Smooth muscle cell (in vitro differentiated cells): ENCODE results near the gene ZC3H12C. TPM values are rescaled to one million over a fixed set of nuclear protein-coding genes. Genes with fewer than 3 reads are reported as not detected.

Experiments used
- DNase-seq: peaks from one replicate; lab custom pipeline; 2025; ENCODE audit not compliant: unreplicated experiment; lab: John Stamatoyannopoulos, UW
- H2AFZ ChIP-seq: fragments of 200-600 bp; sonication (generic); 2 replicates; pipeline ENCODE4 v1.6.0; 2016; ENCODE audit warnings: antibody characterized with exemption, low read depth, mild to moderate bottlenecking
- H3F3A ChIP-seq: fragments of 200-600 bp; sonication (generic); 2 replicates; pipeline ENCODE4 v1.6.0; 2017; ENCODE audit warnings: antibody characterized with exemption, low read depth
- H3K27ac ChIP-seq: fragments of 200-600 bp; sonication (generic); 2 replicates; pipeline ENCODE4 v1.5.1; 2016; ENCODE audit warnings: low read depth, mild to moderate bottlenecking
- H3K27me3 ChIP-seq: fragments of 200-600 bp; sonication (generic); 2 replicates; pipeline ENCODE4 v1.6.1; 2016; ENCODE audit warnings: low read depth, mild to moderate bottlenecking
- H3K36me3 ChIP-seq: fragments of 200-600 bp; sonication (generic); 2 replicates; pipeline ENCODE4 v1.5.1; 2016; ENCODE audit warnings: low read depth
- H3K4me1 ChIP-seq: fragments of 200-600 bp; sonication (generic); 2 replicates; pipeline ENCODE4 v1.5.1; 2016; ENCODE audit warnings: low read depth
- H3K4me2 ChIP-seq: fragments of 200-600 bp; sonication (generic); 2 replicates; pipeline ENCODE4 v1.6.0; 2016; ENCODE audit warnings: mild to moderate bottlenecking
- H3K4me3 ChIP-seq: fragments of 200-600 bp; sonication (generic); 2 replicates; pipeline ENCODE4 v1.5.1; 2016; ENCODE audit warnings: mild to moderate bottlenecking
- H3K79me2 ChIP-seq: fragments of 200-600 bp; sonication (generic); 2 replicates; pipeline ENCODE4 v1.6.0; 2016; ENCODE audit warnings: low read depth, mild to moderate bottlenecking
- H3K9ac ChIP-seq: fragments of 200-600 bp; sonication (generic); 2 replicates; pipeline ENCODE4 v1.6.0; 2016; ENCODE audit warnings: low read depth
- H3K9me3 ChIP-seq: fragments of 200-600 bp; sonication (generic); replicated peaks from 2 replicates; pipeline ENCODE4 v1.5.1; 2016; ENCODE audit warnings: low read depth
- H4K20me1 ChIP-seq: fragments of 200-600 bp; sonication (generic); 2 replicates; pipeline ENCODE4 v1.6.0; 2016; ENCODE audit warnings: low read depth
- WGBS: methylation state at CpG from one replicate; pipeline ENCODE4 v1.1.7; 2016; ENCODE audit warnings: low lambda C conversion rate; 5-methylcytosine and 5-hydroxymethylcytosine counted together
- polyA plus RNA-seq: library from polyadenylated mRNA; unstranded; fragments of >200 nt; fragmentation: Nextera tagmentation; extraction: Ambion mirVana; gene quantifications from 2 replicates; pipeline ENCODE4 v1.2.1, GENCODE V29; 2016
- total RNA-seq: library from RNA; depleted of rRNA; stranded (reverse); fragments of >200 nt; gene quantifications from 2 replicates; pipeline ENCODE4 v1.2.3, GENCODE V29; 2014
- TF ChIP-seq, protein P1 (sequence below): fragments of 200-600 bp; sonication (generic); IDR thresholded peaks from 2 replicates; pipeline ENCODE4 v1.5.1; 2017; ENCODE audit warnings: borderline replicate concordance, mild to moderate bottlenecking, antibody characterized with exemption; ENCODE audit not compliant: insufficient read depth, poor library complexity, severe bottlenecking

Gene ZC3H12C
- total and polyA plus RNA-seq, 2 experiments from 2014 or later: 1.9 to 10.6 TPM

DNA sequence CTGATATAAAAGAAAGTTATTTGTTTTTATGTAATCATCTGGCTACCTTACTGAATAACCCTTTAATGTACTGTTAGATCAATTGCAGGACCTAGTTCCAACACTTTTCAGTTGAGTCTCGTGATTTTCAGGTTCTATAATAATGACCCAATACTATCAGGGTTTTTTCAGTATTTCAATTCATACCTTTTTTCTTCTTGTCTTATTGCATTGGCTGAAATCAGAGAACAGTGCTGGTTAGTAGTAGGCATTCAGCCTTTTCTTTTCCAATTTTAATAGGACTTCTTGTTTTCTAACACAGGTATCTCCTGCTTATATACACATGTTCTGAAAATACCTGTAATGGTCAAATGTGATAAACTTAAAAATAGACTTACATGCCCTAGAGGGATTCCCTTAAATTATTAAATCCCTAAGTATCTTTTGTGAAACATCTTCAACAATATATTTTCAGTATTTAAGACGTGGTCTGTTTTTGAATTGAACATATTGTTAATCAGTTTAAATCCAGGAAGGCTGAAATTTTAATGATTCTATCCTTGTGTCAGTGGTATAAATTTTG lies 13.6 kb downstream of the ZC3H12C start:
- peaks cover 86% of the 10 kb centered on the region for H3K79me2 ChIP-seq
- WGBS: 99% methylated on average over 2 of the region's 2 CpGs

DNA sequence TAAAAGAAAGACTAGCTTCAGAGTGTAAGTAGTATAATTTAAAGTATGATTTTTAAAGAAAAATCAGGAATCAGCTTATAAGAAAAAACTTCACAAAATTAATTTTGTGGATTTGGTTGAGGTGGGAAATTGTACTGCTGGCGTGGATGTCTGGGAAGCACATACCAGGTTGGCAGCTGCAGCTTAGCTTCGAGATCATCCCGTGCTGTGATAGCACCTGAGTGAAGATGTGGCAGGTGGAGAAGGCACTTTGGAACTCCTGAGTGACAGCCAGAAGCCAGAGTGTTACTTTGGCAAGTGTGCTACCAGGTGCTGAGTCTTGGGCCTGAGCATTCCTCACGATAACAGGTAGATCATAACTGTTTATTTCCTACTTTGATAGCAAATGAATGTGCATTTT lies 17.7 kb downstream of the ZC3H12C start:
- no peaks in the 10 kb centered on the region for H3K4me1 ChIP-seq
- no peaks in the 10 kb centered on the region for H3K9me3 ChIP-seq
- H3K4me2 ChIP-seq: no peak overlapping the region
- peaks cover 24% of the 10 kb centered on the region for H4K20me1 ChIP-seq
- WGBS: 97% methylated on average over 4 of the region's 4 CpGs
- peaks cover 57% of the 10 kb centered on the region for H3K79me2 ChIP-seq
- no peak overlapping the region for H3K27ac ChIP-seq
- H3K27me3 ChIP-seq: no peaks in the 10 kb centered on the region
- DNase-seq: no peak
- no peak overlapping the region for H2AFZ ChIP-seq
- H3K9ac ChIP-seq: no peak overlapping the region
- no peak overlapping the region for H3K4me3 ChIP-seq
- H3F3A ChIP-seq: no peaks in the 10 kb centered on the region
- TF ChIP-seq, protein P1, sequence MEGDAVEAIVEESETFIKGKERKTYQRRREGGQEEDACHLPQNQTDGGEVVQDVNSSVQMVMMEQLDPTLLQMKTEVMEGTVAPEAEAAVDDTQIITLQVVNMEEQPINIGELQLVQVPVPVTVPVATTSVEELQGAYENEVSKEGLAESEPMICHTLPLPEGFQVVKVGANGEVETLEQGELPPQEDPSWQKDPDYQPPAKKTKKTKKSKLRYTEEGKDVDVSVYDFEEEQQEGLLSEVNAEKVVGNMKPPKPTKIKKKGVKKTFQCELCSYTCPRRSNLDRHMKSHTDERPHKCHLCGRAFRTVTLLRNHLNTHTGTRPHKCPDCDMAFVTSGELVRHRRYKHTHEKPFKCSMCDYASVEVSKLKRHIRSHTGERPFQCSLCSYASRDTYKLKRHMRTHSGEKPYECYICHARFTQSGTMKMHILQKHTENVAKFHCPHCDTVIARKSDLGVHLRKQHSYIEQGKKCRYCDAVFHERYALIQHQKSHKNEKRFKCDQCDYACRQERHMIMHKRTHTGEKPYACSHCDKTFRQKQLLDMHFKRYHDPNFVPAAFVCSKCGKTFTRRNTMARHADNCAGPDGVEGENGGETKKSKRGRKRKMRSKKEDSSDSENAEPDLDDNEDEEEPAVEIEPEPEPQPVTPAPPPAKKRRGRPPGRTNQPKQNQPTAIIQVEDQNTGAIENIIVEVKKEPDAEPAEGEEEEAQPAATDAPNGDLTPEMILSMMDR: no peak
- H3K36me3 ChIP-seq: no peaks in the 10 kb centered on the region

More for the DNA sequence above, 13.6 kb downstream of the ZC3H12C start:
- DNase-seq: no peak
- H3K4me3 ChIP-seq: no peak overlapping the region
- H4K20me1 ChIP-seq: peaks cover 24% of the 10 kb centered on the region
- TF ChIP-seq, protein P1: no peak
- no peak overlapping the region for H3K9ac ChIP-seq
- no peak overlapping the region for H2AFZ ChIP-seq
- no peaks in the 10 kb centered on the region for H3K27me3 ChIP-seq
- no peaks in the 10 kb centered on the region for H3K9me3 ChIP-seq
- H3K4me2 ChIP-seq: no peak overlapping the region
- H3F3A ChIP-seq: no peaks in the 10 kb centered on the region
- H3K36me3 ChIP-seq: no peaks in the 10 kb centered on the region
- H3K27ac ChIP-seq: no peak overlapping the region
- no peaks in the 10 kb centered on the region for H3K4me1 ChIP-seq

DNA sequence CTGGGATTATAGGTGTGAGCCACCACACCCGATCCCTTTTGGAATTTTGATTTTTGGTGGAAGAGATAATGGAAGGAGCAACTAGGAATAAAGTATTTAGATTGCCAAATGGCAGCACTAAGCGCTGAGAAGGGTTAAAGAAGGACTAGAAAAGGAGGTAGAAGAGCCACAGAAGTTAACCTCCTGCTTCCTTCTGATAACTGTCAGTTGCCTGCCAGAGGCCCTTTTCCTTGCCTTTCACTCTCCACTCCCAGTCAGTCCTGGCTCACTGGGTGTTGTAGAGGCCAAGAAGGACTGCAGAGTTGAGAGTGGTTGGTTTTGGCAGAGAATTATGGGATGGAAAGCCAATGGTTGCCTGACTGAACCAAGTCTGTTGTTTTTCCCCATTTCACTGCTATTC lies 19.3 kb downstream of the ZC3H12C start:
- WGBS: 91% methylated on average over 2 of the region's 2 CpGs
- TF ChIP-seq, protein P1: no peak
- Histone ChIP-seq H3K79me2 (peaks cover 60% of the 10 kb centered on the region), H3K9me3 (no peaks in the 10 kb centered on the region), H3K4me3 (no peak overlapping the region), H3F3A (no peaks in the 10 kb centered on the region), H3K4me2 (no peak overlapping the region), H2AFZ (no peak overlapping the region), H3K27ac (no peak overlapping the region), H3K4me1 (no peaks in the 10 kb centered on the region), H3K9ac (no peak overlapping the region), H4K20me1 (peaks cover 29% of the 10 kb centered on the region), H3K36me3 (no peaks in the 10 kb centered on the region), H3K27me3 (no peaks in the 10 kb centered on the region)
- no peak for DNase-seq

DNA sequence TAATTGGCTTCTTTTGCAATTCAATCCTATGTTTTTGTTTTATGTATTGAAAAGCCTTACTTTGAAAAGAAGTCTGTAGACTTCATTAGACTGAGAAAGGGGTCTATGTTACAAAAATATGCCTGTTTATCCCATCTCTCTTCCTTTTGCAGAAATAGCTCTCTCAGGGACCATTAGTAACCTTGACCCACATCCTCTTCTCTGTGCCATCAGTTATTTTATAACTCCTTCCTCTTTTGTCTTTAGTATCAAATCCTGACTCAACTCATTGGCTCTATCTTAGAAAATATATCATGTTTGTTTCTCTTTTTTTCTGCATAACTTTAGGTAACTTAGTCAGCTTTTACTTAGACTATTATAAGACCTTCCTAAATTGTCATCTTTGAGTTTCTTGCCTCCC lies 20.3 kb downstream of the ZC3H12C start:
- Histone ChIP-seq H3K9ac (no peak overlapping the region), H3K27me3 (no peaks in the 10 kb centered on the region), H3F3A (no peaks in the 10 kb centered on the region), H3K27ac (no peak overlapping the region), H3K79me2 (peaks cover 50% of the 10 kb centered on the region), H3K4me3 (no peak overlapping the region), H4K20me1 (peaks cover 29% of the 10 kb centered on the region), H3K4me1 (no peaks in the 10 kb centered on the region), H3K9me3 (no peaks in the 10 kb centered on the region), H2AFZ (no peak overlapping the region), H3K4me2 (no peak overlapping the region), H3K36me3 (no peaks in the 10 kb centered on the region)
- TF ChIP-seq, protein P1: no peak
- DNase-seq: no peak
